ENCODE results near the gene YY1AP1.
A peak's percentile ranks its signal among the peaks of the same experiment; 100 is the strongest.
"Not testable (repeated sequence)": the region's sequence is repeated elsewhere in the genome, so short reads cannot be mapped to it uniquely, and the experiment has no call there.

Gene YY1AP1

DNA sequence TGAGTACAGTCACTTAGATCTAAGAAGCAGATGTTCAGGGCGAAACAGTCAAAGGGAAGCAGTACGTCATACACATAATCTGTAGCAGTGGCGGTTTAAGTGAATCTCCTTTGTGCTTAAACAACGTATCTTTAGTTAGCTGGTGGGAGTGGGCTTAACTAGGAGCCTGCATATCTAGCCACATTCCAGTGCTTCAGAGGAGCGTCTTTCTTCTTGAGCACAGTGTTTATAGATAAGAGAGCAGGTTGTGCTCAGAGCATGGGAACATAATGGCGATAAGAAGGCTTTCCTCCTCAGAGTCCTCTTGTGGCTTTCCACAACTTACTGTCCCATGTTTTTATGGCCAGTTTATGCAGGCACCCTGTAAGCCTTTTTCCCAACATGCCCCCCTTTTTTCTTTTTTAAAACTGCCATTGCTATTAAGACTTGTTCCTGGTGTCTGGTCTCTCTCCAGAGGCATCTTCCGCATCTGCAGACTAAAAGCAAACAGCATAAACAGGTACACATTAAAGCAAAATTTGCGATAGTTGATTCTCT lies 3.5 kb upstream of the YY1AP1 start:
- no peak for ATAC-seq (ENCODE audit: insufficient read depth, low read depth)
- Histone ChIP-seq H3K27ac (ENCODE audit: low read length) (no peak overlapping the region), H3K79me2 (ENCODE audit: insufficient read depth, low read length) (peaks cover 96% of the 10 kb centered on the region), H3K4me3 (ENCODE audit: low read depth in 1 of 2, low read length in 2 of 2) (no peak overlapping the region), H2AFZ (ENCODE audit: low read depth, low read length) (no peak overlapping the region), H3K27me3 (ENCODE audit: insufficient read depth, low read length, poor library complexity) (no peaks in the 10 kb centered on the region), H4K20me1 (ENCODE audit: insufficient read depth, low read length) (peaks cover 33% of the 10 kb centered on the region; the same call in 1 of the 2 replicates), H3K36me3 (ENCODE audit: insufficient read depth, low read length) (peaks cover 45% of the 10 kb centered on the region), H3K9ac (ENCODE audit: low read depth, low read length) (no peak overlapping the region), H3K4me2 (ENCODE audit: insufficient read depth, low read length) (peak overlapping the region; percentile 78; the same call in 1 of the 2 replicates), H3K9me3 (ENCODE audit: insufficient read depth, low read length, severe bottlenecking) (no peaks in the 10 kb centered on the region), H3K4me1 (ENCODE audit: insufficient read depth, low read length) (peaks cover 30% of the 10 kb centered on the region)
- no peak for DNase-seq
- no peak for TF ChIP-seq EZH2 (IDR thresholded peaks at IDR 0.05; ENCODE audit: borderline replicate concordance, low read depth, low read length, severe bottlenecking)
- TF ChIP-seq, protein P1, sequence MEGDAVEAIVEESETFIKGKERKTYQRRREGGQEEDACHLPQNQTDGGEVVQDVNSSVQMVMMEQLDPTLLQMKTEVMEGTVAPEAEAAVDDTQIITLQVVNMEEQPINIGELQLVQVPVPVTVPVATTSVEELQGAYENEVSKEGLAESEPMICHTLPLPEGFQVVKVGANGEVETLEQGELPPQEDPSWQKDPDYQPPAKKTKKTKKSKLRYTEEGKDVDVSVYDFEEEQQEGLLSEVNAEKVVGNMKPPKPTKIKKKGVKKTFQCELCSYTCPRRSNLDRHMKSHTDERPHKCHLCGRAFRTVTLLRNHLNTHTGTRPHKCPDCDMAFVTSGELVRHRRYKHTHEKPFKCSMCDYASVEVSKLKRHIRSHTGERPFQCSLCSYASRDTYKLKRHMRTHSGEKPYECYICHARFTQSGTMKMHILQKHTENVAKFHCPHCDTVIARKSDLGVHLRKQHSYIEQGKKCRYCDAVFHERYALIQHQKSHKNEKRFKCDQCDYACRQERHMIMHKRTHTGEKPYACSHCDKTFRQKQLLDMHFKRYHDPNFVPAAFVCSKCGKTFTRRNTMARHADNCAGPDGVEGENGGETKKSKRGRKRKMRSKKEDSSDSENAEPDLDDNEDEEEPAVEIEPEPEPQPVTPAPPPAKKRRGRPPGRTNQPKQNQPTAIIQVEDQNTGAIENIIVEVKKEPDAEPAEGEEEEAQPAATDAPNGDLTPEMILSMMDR (IDR thresholded peaks at IDR 0.05; ENCODE audit: borderline replicate concordance, extremely low read depth, low read length, poor library complexity, severe bottlenecking) = no peak

DNA sequence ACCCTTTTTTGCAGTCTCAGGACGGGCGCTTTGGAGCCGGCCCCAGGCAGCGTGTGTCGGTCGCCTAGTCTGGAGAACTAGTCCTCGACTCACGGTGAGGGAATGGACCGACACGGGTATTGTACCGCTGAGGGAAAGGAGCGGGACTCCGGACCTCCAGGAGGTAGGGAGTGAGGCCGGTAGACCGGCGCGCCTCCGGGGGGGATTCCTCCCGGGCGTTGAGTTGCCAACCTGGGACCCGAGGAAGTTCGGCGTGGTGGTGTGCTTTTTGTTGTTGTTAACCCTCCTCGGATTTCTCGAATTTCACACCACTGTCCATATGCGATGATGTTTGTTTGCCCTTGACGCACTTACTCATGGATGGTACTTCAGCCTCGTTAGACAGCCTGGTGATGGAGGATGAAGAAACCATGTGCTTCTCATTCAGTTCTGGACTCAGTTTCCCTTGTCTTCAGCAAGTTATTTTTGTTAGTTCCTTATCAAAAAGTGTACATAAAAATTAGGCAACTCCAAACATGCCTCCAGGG lies 570 bp upstream of the YY1AP1 start, which contains the start of gene DAP3:
Gene DAP3, plus strand, starts transcription at position 11 of the 527 bp plus-strand sequence. CDS start 20,689 bp downstream, outside the sequence.
- peak within 1 kb of the TSS; percentile 94 for H3K27ac ChIP-seq (ENCODE audit: low read length)
- peaks cover 95% of the 10 kb centered on the region for H3K79me2 ChIP-seq (ENCODE audit: insufficient read depth, low read length)
- peaks cover 27% of the 10 kb centered on the region; the same call in 1 of the 2 replicates for H4K20me1 ChIP-seq (ENCODE audit: insufficient read depth, low read length)
- not testable (repeated sequence) for H3K9me3 ChIP-seq (ENCODE audit: insufficient read depth, low read length, severe bottlenecking); DNase-seq; H3K27me3 ChIP-seq (ENCODE audit: insufficient read depth, low read length, poor library complexity)
- H3K4me3 ChIP-seq (ENCODE audit: low read depth in 1 of 2, low read length in 2 of 2) = peak within 1 kb of the TSS; percentile 61 to 87
- peak within 1 kb of the TSS; percentile 78 for H3K4me2 ChIP-seq (ENCODE audit: insufficient read depth, low read length)
- peaks cover 49% of the 10 kb centered on the region for H3K4me1 ChIP-seq (ENCODE audit: insufficient read depth, low read length)
- peak; percentile 3; the same call in 2 of the 3 replicates for ATAC-seq (ENCODE audit: insufficient read depth, low read depth)
- peak within 1 kb of the TSS; percentile 94 for H2AFZ ChIP-seq (ENCODE audit: low read depth, low read length)
- peak within 1 kb of the TSS; percentile 81 for H3K9ac ChIP-seq (ENCODE audit: low read depth, low read length)
- H3K36me3 ChIP-seq (ENCODE audit: insufficient read depth, low read length) = peaks cover 41% of the 10 kb centered on the region

DNA sequence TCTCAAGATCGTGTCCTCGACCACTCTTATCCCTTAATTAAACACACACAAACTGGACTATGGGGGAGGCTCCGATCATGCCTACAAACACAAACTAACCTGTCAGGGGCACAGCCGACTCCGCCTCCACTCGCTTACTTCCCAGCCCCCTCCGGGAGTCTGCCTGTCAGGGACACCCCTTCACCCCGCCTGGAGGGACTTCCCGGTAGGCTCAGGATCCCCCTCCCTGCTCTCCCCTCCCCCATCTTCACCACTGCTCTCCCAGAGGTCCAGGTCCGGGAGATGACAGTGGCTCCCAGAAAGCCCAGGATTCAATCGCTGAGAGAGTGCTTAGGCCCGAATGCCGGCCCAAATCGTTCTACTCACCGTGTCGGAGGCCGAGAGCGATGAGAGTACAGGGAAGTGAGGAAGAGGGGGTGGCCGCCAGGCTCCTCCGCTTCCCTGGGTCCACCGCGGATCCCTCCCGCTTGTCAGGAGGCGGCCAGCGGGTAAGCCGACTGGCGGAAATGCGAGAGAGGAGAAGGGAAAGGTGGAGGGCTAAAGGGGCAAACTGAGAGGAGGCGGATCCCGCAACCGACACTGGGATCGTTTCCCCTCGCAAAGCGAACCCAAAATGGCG lies 760 bp downstream of the YY1AP1 start:
- peak overlapping the region; percentile 81 for H3K9ac ChIP-seq (ENCODE audit: low read depth, low read length)
- peaks cover 44% of the 10 kb centered on the region for H3K36me3 ChIP-seq (ENCODE audit: insufficient read depth, low read length)
- peaks cover 53% of the 10 kb centered on the region for H3K4me1 ChIP-seq (ENCODE audit: insufficient read depth, low read length)
- H2AFZ ChIP-seq (ENCODE audit: low read depth, low read length) = peak overlapping the region; percentile 94
- not testable (repeated sequence) for H3K27me3 ChIP-seq (ENCODE audit: insufficient read depth, low read length, poor library complexity); DNase-seq; H3K9me3 ChIP-seq (ENCODE audit: insufficient read depth, low read length, severe bottlenecking)
- peak overlapping the region; percentile 61 to 87 for H3K4me3 ChIP-seq (ENCODE audit: low read depth in 1 of 2, low read length in 2 of 2)
- peaks cover 95% of the 10 kb centered on the region for H3K79me2 ChIP-seq (ENCODE audit: insufficient read depth, low read length)
- peak; percentile 15 for ATAC-seq (ENCODE audit: insufficient read depth, low read depth)
- H3K27ac ChIP-seq (ENCODE audit: low read length) = peak overlapping the region; percentile 94
- peak overlapping the region; percentile 78 for H3K4me2 ChIP-seq (ENCODE audit: insufficient read depth, low read length)
- H4K20me1 ChIP-seq (ENCODE audit: insufficient read depth, low read length) = peaks cover 32% of the 10 kb centered on the region

DNA sequence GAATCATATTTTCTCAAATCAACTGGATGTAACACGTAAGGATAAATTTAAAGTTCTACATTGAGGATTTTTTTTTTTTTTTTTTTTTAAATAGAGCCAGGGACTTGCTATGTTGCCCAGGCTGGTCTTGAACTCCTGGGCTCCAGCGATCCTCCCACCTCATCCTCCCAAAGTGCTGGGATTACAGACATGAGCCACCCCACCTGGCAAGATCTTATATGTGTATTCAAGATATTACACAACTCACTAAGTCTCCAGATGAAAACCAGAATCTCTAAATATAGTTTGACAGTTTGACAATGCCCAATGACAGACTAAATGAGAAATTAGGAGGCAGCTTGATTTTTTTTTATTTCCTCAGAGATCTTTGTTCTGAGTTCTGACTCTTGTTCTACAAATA lies 6.8 kb downstream of the YY1AP1 start:
- Histone ChIP-seq H3K4me2 (ENCODE audit: insufficient read depth, low read length) (no peak overlapping the region), H4K20me1 (ENCODE audit: insufficient read depth, low read length) (peaks cover 40% of the 10 kb centered on the region), H2AFZ (ENCODE audit: low read depth, low read length) (no peak overlapping the region), H3K9ac (ENCODE audit: low read depth, low read length) (no peak overlapping the region), H3K4me1 (ENCODE audit: insufficient read depth, low read length) (peaks cover 28% of the 10 kb centered on the region), H3K27ac (ENCODE audit: low read length) (no peak overlapping the region), H3K36me3 (ENCODE audit: insufficient read depth, low read length) (peaks cover 61% of the 10 kb centered on the region), H3K79me2 (ENCODE audit: insufficient read depth, low read length) (peaks cover 76% of the 10 kb centered on the region), H3K9me3 (ENCODE audit: insufficient read depth, low read length, severe bottlenecking) (no peaks in the 10 kb centered on the region), H3K4me3 (ENCODE audit: low read depth in 1 of 2, low read length in 2 of 2) (no peak overlapping the region), H3K27me3 (ENCODE audit: insufficient read depth, low read length, poor library complexity) (no peaks in the 10 kb centered on the region)
- no peak for TF ChIP-seq EZH2 (IDR thresholded peaks at IDR 0.05; ENCODE audit: borderline replicate concordance, low read depth, low read length, severe bottlenecking)
- TF ChIP-seq, protein P1 (IDR thresholded peaks at IDR 0.05; ENCODE audit: borderline replicate concordance, extremely low read depth, low read length, poor library complexity, severe bottlenecking) = no peak
- ATAC-seq (ENCODE audit: insufficient read depth, low read depth) (no peak), DNase-seq (no peak)
